PC-3 (cell line): ENCODE data around the gene LNX1. TPM values are rescaled to one million over a fixed set of nuclear protein-coding genes. Genes with fewer than 3 reads are reported as not detected.

Source experiments
- ATAC-seq: fragments of 200-7000 bp; cut with Tn5 transposase; 2 replicates; pipeline ENCODE4 v1.9.1; 2020; ENCODE audit warnings: mild to moderate bottlenecking, moderate library complexity
- BruUV-seq: library from RNA; stranded (reverse); fragments of 400-500 nt; replicated peaks from 2 replicates; lab custom pipeline; 2021; lab: Mats Ljungman, UMichigan
- CTCF ChIA-PET: fragments of 300-600 bp; sonication (Branson Sonifier 250); formaldehyde crosslinking; loops from one replicate; lab custom pipeline; 2022; ENCODE audit warnings: antibody characterized with exemption; lab: Charles Lee
- POLR2A ChIA-PET: fragments of 300-600 bp; sonication (Branson Sonifier 250); formaldehyde crosslinking; loops from one replicate; lab custom pipeline; 2022; ENCODE audit warnings: antibody characterized with exemption; ENCODE audit not compliant: unreplicated experiment; lab: Charles Lee
- DNase-seq: peaks from one replicate; pipeline ENCODE4 v3.0.0-alpha.2; 2015
- H2AFZ ChIP-seq: fragments of 300-600 bp; sonication (generic); 2 replicates; pipeline ENCODE4 v1.6.0; 2016; ENCODE audit warnings: antibody characterized with exemption, low read length
- H3F3A ChIP-seq: fragments of 300-600 bp; sonication (generic); one replicate; pipeline ENCODE4 v1.6.0; 2017; ENCODE audit warnings: antibody characterized with exemption, low read length, control low read depth, mild to moderate bottlenecking; ENCODE audit not compliant: unreplicated experiment
- H3K27ac ChIP-seq: fragments of 300-600 bp; sonication (generic); 2 replicates; pipeline ENCODE4 v1.5.1; 2016; ENCODE audit warnings: mild to moderate bottlenecking, low read length
- H3K27me3 ChIP-seq: fragments of 300-600 bp; sonication (generic); 2 replicates; pipeline ENCODE4 v1.6.1; 2016; ENCODE audit warnings: low read length, mixed read lengths
- H3K36me3 ChIP-seq: fragments of 300-600 bp; sonication (generic); 2 replicates; pipeline ENCODE4 v1.6.1; 2016; ENCODE audit warnings: low read depth, mixed run types, low read length, mixed read lengths
- H3K4me1 ChIP-seq: fragments of 300-600 bp; sonication (generic); 2 replicates; pipeline ENCODE4 v1.5.1; 2016; ENCODE audit warnings: low read length; ENCODE audit not compliant: insufficient read depth
- H3K4me2 ChIP-seq: fragments of 300-600 bp; sonication (generic); 2 replicates; pipeline ENCODE4 v1.6.0; 2016; ENCODE audit warnings: low read length
- H3K4me3 ChIP-seq: fragments of 300-600 bp; sonication (generic); 2 replicates; pipeline ENCODE4 v1.5.1; 2016; ENCODE audit warnings: mild to moderate bottlenecking, low read length, mixed read lengths
- H3K79me2 ChIP-seq: fragments of 300-600 bp; sonication (generic); 2 replicates; pipeline ENCODE4 v1.6.1; 2017; ENCODE audit warnings: low read length, mixed read lengths
- H3K9ac ChIP-seq: fragments of 300-600 bp; sonication (generic); 2 replicates; pipeline ENCODE4 v1.6.0; 2016; ENCODE audit warnings: mild to moderate bottlenecking, low read length
- H3K9me2 ChIP-seq: fragments of 300-600 bp; sonication (generic); replicated peaks from 2 replicates; pipeline ENCODE4 v1.6.1; 2016; ENCODE audit warnings: mixed run types, low read length, mixed read lengths
- H3K9me3 ChIP-seq: fragments of 300-600 bp; sonication (generic); 2 replicates; pipeline ENCODE4 v1.6.1; 2016; ENCODE audit warnings: low read length, mixed read lengths
- H4K20me1 ChIP-seq: fragments of 300-600 bp; sonication (generic); 2 replicates; pipeline ENCODE4 v1.6.1; 2016; ENCODE audit warnings: low read length, mixed read lengths
- CTCF ChIP-seq: fragments of 300-600 bp; sonication (generic); conservative IDR thresholded peaks from 2 replicates; pipeline ENCODE4 v1.5.1; 2017; ENCODE audit warnings: antibody characterized with exemption, low read depth, mild to moderate bottlenecking, low read length
- EZH2 ChIP-seq: fragments of 300-600 bp; sonication (generic); IDR thresholded peaks from one replicate; pipeline ENCODE4 v1.6.1; 2017; ENCODE audit warnings: antibody characterized with exemption, mild to moderate bottlenecking, low read length; ENCODE audit not compliant: unreplicated experiment
- EZH2phosphoT487 ChIP-seq: fragments of 300-600 bp; sonication (generic); IDR thresholded peaks from 2 replicates; pipeline ENCODE4 v1.6.1; 2018; ENCODE audit warnings: mild to moderate bottlenecking, antibody characterized with exemption, low read length, borderline replicate concordance
- intact Hi-C: fragments of 100-400 bp; cut with micrococcal nuclease; formaldehyde crosslinking; loops from 2 replicates; pipeline ENCODE4 v1.9.0; 2023
- total RNA-seq: library from RNA; depleted of rRNA; stranded (reverse); fragments of >200 nt; gene quantifications from 2 replicates; pipeline ENCODE4 v1.2.3, GENCODE V29; 2014

Gene LNX1
- total RNA-seq, 1 experiment from 2014 or later, result 2.8 TPM

GRCh38 chr4:53602390-53602789 is 11.1 kb upstream of the LNX1 start:
- peaks cover 4% of the 10 kb centered on the region; the same call in 1 of the 2 replicates for H3K4me1 ChIP-seq
- H3K4me2 ChIP-seq, result no peak overlapping the region
- no peaks in the 10 kb centered on the region for H3F3A ChIP-seq
- H3K4me3 ChIP-seq, result no peak overlapping the region
- H2AFZ ChIP-seq, result no peak overlapping the region
- no TSS peak for BruUV-seq
- no peaks in the 10 kb centered on the region for H3K27me3 ChIP-seq
- H4K20me1 ChIP-seq, result no peaks in the 10 kb centered on the region
- H3K36me3 ChIP-seq, result no peaks in the 10 kb centered on the region
- ATAC-seq, result no peak
- POLR2A ChIA-PET, result no interaction called here
- DNase-seq, result no peak
- H3K9me3 ChIP-seq, result no peaks in the 10 kb centered on the region
- H3K27ac ChIP-seq, result no peak overlapping the region
- no peaks in the 10 kb centered on the region for H3K79me2 ChIP-seq
- intact Hi-C loops, result no loop called here
- TF ChIP-seq CTCF (no peak), EZH2 (no peak), EZH2phosphoT487 (no peak)
- no peak overlapping the region for H3K9ac ChIP-seq
- CTCF ChIA-PET, result interaction anchor here (0.6 kb wide), 1 partner anchor 239 kb away, joined by 3 read pairs; no protein-coding TSS in a partner anchor
- H3K9me2 ChIP-seq, result no peaks in the 10 kb centered on the region

- CTCF ChIA-PET, result no interaction called here
- intact Hi-C loops, result no loop called here
- Histone ChIP-seq H4K20me1 (no peaks in the 10 kb centered on the region), H2AFZ (peak overlapping the region; percentile 31), H3K79me2 (no peaks in the 10 kb centered on the region), H3K9me3 (no peaks in the 10 kb centered on the region), H3K27ac (no peak overlapping the region), H3K27me3 (no peaks in the 10 kb centered on the region), H3K36me3 (no peaks in the 10 kb centered on the region), H3K4me1 (peaks cover 4% of the 10 kb centered on the region; the same call in 1 of the 2 replicates), H3K4me2 (no peak overlapping the region), H3K4me3 (no peak overlapping the region), H3K9ac (no peak overlapping the region), H3F3A (no peaks in the 10 kb centered on the region), H3K9me2 (no peaks in the 10 kb centered on the region)
- DNase-seq (peak; percentile 46), ATAC-seq (no peak; the same call in 1 of the 2 replicates)
- no peak for TF ChIP-seq EZH2phosphoT487
- no peak for TF ChIP-seq EZH2
- peak; percentile 61 for TF ChIP-seq CTCF
- BruUV-seq, result no TSS peak
- POLR2A ChIA-PET, result no interaction called here
Measured at GRCh38 chr4:53601251-53601764, 10.0 kb upstream of the LNX1 start.

GRCh38 chr4:53599632-53600031 is 8.3 kb upstream of the LNX1 start:
- H3K4me3 ChIP-seq, result no peak overlapping the region
- ATAC-seq (no peak), DNase-seq (no peak)
- H4K20me1 ChIP-seq, result no peaks in the 10 kb centered on the region
- no peaks in the 10 kb centered on the region for H3K9me3 ChIP-seq
- H2AFZ ChIP-seq, result no peak overlapping the region
- TF ChIP-seq CTCF (no peak), EZH2phosphoT487 (no peak), EZH2 (no peak)
- no TSS peak for BruUV-seq
- peaks cover 4% of the 10 kb centered on the region; the same call in 1 of the 2 replicates for H3K4me1 ChIP-seq
- no peaks in the 10 kb centered on the region for H3K79me2 ChIP-seq
- intact Hi-C loops, result no loop called here
- H3K27me3 ChIP-seq, result no peaks in the 10 kb centered on the region
- no peaks in the 10 kb centered on the region for H3K36me3 ChIP-seq
- no peak overlapping the region for H3K27ac ChIP-seq
- no peak overlapping the region for H3K9ac ChIP-seq
- H3K9me2 ChIP-seq, result no peaks in the 10 kb centered on the region
- H3K4me2 ChIP-seq, result no peak overlapping the region
- POLR2A ChIA-PET, result no interaction called here
- CTCF ChIA-PET, result no interaction called here
- no peaks in the 10 kb centered on the region for H3F3A ChIP-seq
